Measurements from ENCODE around the gene PI3. TPM values are rescaled to one million over a fixed set of nuclear protein-coding genes. Genes with fewer than 3 reads are reported as not detected.

The PI3 gene
- total and polyA plus RNA-seq, 2 experiments from 2014 or later: 5.7 to 28.9 TPM

GRCh38 chr20:45156713-45157112 is 18.0 kb upstream of the PI3 start:
- no peaks in the 10 kb centered on the region for H3K9me2 ChIP-seq (replicated peaks; ENCODE audit: insufficient read depth)
- H3K27ac ChIP-seq: no peak overlapping the region
- H3K36me3 ChIP-seq (replicated peaks; ENCODE audit: insufficient read depth, low read depth): no peaks in the 10 kb centered on the region
- 65% methylated on average over 2 of the region's 2 CpGs for WGBS (ENCODE audit: low lambda C conversion rate, missing lambda C conversion rate)
- H3K4me2 ChIP-seq: no peak overlapping the region
- no peak for DNase-seq (ENCODE audit: low spot score)
- no peaks in the 10 kb centered on the region for H4K20me1 ChIP-seq (ENCODE audit: insufficient read depth, poor library complexity, severe bottlenecking)
- TF ChIP-seq CTCF (IDR thresholded peaks at IDR 0.05; ENCODE audit: poor library complexity): no peak
- no peak for TF ChIP-seq EZH2 (IDR thresholded peaks at IDR 0.05; ENCODE audit: borderline replicate concordance)
- no peak for TF ChIP-seq EZH2phosphoT487 (IDR thresholded peaks at IDR 0.05; ENCODE audit: low read depth, severe bottlenecking, unreplicated experiment)
- H3K4me3 ChIP-seq: no peak overlapping the region
- no peak overlapping the region for H2AFZ ChIP-seq
- peaks cover 9% of the 10 kb centered on the region for H3K9me3 ChIP-seq (ENCODE audit: low read depth)
- H3K79me2 ChIP-seq: no peaks in the 10 kb centered on the region
- H3K27me3 ChIP-seq: no peaks in the 10 kb centered on the region
- H3K4me1 ChIP-seq (ENCODE audit: insufficient read depth): no peaks in the 10 kb centered on the region

GRCh38 chr20:45157962-45158361 is 16.7 kb upstream of the PI3 start:
- TF ChIP-seq EZH2 (IDR thresholded peaks at IDR 0.05; ENCODE audit: borderline replicate concordance) (no peak), CTCF (IDR thresholded peaks at IDR 0.05; ENCODE audit: poor library complexity) (no peak), EZH2phosphoT487 (IDR thresholded peaks at IDR 0.05; ENCODE audit: low read depth, severe bottlenecking, unreplicated experiment) (no peak)
- Histone ChIP-seq H2AFZ (no peak overlapping the region), H3K4me2 (no peak overlapping the region), H3K9me3 (ENCODE audit: low read depth) (peaks cover 9% of the 10 kb centered on the region), H3K27me3 (no peaks in the 10 kb centered on the region), H4K20me1 (ENCODE audit: insufficient read depth, poor library complexity, severe bottlenecking) (no peaks in the 10 kb centered on the region), H3K4me1 (ENCODE audit: insufficient read depth) (no peaks in the 10 kb centered on the region), H3K79me2 (no peaks in the 10 kb centered on the region), H3K9me2 (replicated peaks; ENCODE audit: insufficient read depth) (no peaks in the 10 kb centered on the region), H3K36me3 (replicated peaks; ENCODE audit: insufficient read depth, low read depth) (no peaks in the 10 kb centered on the region), H3K27ac (no peak overlapping the region), H3K4me3 (no peak overlapping the region)
- peak; percentile 45 for DNase-seq (ENCODE audit: low spot score)
- WGBS (ENCODE audit: low lambda C conversion rate, missing lambda C conversion rate): 42% methylated on average over 1 of the region's 1 CpG

GRCh38 chr20:45163083-45163803 is 11.5 kb upstream of the PI3 start:
- Histone ChIP-seq H4K20me1 (ENCODE audit: insufficient read depth, poor library complexity, severe bottlenecking) (no peaks in the 10 kb centered on the region), H3K79me2 (no peaks in the 10 kb centered on the region), H2AFZ (no peak overlapping the region), H3K4me2 (no peak overlapping the region), H3K4me1 (ENCODE audit: insufficient read depth) (no peaks in the 10 kb centered on the region), H3K9me2 (replicated peaks; ENCODE audit: insufficient read depth) (no peaks in the 10 kb centered on the region), H3K27me3 (no peaks in the 10 kb centered on the region), H3K4me3 (no peak overlapping the region), H3K9me3 (ENCODE audit: low read depth) (peaks cover 9% of the 10 kb centered on the region), H3K27ac (no peak overlapping the region), H3K36me3 (replicated peaks; ENCODE audit: insufficient read depth, low read depth) (no peaks in the 10 kb centered on the region)
- no peak for TF ChIP-seq EZH2phosphoT487 (IDR thresholded peaks at IDR 0.05; ENCODE audit: low read depth, severe bottlenecking, unreplicated experiment)
- TF ChIP-seq CTCF (IDR thresholded peaks at IDR 0.05; ENCODE audit: poor library complexity): no peak
- no peak for TF ChIP-seq EZH2 (IDR thresholded peaks at IDR 0.05; ENCODE audit: borderline replicate concordance)
- WGBS (ENCODE audit: low lambda C conversion rate, missing lambda C conversion rate): 76% methylated on average over 1 of the region's 1 CpG
- DNase-seq (ENCODE audit: low spot score): no peak
